Ecto neural progenitor cell (in vitro differentiated cells): ENCODE data around the gene SRSF5.
"Not testable (repeated sequence)": the region's sequence is repeated elsewhere in the genome, so short reads cannot be mapped to it uniquely, and the experiment has no call there.

Experiments
- DNase-seq: peaks from one replicate; pipeline ENCODE4 v3.0.0-alpha.2; 2018; ENCODE audit warnings: low spot score

Gene SRSF5

DNA sequence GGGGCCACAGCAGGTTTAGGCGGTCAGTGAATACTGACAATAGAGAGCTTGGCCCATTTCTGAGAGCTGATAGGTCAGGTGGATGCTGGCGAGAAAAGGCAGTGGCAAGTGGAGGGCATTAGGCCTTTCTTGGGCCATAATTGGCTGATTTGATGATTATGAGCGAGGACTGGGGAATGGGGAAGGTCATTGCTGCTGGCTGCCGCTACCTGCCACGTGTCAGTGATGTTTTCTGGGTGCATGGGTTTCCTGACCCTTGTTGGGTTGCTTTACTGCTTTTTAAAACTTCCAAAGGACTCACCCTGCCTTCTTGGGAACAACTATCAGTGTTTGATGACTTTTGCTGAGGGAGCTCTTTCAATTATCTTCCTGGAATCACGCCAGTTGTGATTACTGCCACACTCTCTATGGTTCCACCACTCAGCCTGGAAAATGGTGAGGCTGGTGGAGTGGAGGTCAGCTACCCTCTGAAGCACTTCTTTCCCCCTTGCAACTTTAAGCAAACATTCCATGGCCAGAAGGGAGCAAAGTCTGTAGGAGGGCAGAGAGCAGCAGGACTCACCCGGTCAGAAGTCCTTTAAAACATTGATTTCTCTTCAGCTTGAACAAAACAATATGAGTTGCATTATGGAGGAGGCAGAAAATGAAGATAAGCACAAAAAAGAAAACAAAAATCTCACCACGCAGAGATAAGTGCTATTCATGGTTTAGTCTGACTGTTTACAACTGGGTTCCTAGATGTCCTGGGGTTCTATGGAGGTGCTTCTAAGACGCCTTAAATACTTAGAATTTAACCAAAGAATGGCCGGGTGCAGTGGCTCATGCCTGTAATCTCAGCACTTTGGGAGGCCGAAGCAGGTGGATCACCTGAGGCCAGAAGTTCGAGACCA, 42.2 kb downstream of the SRSF5 start:
- no peak for DNase-seq

DNA sequence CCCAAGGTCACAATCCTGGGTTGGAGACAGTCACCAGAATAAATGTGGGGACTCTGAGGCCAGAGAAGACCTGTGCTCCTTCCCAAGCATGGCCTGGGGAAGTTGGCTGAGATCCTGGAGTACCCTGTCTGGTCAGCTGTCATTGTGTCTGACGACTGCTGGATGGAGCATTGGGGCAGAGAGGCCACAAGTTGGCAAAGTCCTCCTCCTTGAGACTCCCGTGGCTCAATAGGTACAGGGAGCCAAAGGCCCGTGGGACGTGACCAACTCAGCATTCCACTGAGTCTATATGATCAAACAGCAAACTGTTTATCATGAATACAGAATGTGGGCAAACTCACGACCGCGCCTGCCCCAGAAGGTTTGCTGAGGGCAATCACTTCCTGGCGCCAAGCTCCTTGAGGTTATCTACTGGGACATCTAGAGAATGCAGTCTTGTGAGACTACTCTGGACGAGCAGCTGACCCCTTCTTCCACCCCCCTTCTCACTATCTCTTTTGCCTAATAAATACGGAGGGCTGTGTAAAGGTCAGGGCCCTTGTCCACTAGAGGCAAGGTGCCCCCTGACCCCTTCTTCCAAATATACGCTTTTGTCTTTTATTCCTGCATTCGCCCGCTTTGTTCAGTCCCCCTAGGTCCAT, 44.4 kb downstream of the SRSF5 start:
- no peak for DNase-seq

DNA sequence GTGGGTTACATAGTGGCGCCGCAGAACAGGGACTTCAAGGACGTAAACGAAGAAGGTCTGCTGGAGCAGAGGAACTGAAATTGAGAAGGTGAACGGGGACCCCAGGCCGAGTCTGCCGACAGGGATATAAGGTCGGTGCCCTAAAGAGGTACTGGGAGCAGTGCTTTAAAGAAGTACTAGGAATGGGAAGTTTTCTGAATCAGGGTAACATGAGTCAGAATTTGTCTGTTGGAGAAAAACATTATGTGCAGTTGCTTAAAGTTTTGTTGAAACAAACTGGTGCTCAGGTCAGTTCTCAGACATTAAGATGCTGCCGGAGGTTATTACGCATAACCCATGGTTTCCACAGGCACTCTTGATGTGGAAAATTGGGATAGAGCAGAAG, 44.9 kb downstream of the SRSF5 start:
- DNase-seq: no peak

DNA sequence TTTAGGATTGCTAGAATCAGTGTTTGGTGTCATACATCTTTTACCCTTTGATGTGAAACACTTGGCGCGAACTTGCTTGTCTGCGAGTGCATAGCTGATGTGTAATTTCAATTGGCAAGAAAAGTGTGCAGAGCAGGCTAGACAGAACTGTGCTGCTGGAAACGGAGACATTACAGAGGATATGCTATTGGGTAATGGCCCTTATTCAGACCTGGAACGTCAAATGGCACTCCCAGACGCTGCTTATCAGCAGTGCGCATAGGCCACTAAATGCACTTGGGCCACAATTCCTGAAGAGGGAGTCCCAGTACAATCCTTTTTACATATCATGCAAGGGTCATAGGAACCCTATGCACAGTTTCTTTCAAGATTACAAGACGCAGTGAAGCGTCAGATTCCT, 45.8 kb downstream of the SRSF5 start:
- DNase-seq: no peak

DNA sequence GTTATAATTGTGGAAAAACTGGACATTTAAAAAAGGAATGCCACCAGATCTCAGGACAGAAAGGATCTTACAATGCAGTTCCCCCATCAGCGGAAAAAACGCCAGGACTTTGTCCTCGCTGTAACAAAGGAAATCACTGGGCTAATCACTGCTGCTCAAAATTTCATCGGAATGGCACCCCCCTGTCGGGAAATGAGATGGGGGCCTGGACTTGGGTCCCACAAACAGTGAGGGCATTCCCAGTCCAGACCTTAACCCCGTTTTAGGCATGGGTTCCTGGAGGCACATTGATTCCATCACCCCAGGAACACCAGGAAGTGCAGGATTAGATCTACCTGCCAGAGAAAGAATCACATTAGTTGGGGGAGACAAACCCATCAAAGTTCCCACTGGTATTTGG, 46.4 kb downstream of the SRSF5 start:
- DNase-seq: not testable (repeated sequence)

DNA sequence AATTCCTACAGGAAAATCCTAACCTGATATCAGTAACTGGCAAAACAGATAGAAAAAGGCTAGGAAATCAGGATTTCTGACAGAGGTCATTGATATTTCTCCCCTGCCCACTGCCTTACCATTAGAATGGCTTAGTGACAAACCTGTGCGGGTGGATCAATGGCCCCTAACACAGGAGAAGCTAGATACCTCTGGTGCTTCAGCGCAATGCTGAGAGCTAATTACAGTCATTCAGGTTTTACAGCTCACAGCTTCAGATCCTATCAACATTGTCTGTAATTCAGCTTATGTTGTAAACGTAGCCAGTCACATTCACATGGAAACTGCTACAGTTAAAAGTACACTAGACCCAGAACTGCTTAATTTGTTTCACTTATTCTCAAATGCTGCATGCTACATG, 47.5 kb downstream of the SRSF5 start:
- no peak for DNase-seq

DNA sequence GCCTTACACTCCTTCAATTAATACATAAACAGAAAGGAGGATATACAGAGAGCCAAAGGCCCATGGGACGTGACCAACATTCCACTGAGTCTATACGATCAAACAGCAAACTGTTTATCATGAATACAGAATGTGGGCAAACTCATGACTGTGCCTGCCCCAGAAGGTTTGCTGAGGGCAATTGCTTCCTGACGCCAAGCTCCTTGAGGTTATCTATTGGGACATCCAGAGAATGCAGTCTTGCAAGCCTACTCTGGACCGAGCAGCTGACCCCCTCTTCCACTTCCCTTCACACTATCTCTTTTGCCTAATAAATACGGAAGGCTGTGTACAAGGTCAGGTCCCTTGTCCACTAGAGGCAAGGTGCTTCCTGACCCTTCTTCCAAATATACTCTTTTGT, 48.6 kb downstream of the SRSF5 start:
- DNase-seq: no peak

DNA sequence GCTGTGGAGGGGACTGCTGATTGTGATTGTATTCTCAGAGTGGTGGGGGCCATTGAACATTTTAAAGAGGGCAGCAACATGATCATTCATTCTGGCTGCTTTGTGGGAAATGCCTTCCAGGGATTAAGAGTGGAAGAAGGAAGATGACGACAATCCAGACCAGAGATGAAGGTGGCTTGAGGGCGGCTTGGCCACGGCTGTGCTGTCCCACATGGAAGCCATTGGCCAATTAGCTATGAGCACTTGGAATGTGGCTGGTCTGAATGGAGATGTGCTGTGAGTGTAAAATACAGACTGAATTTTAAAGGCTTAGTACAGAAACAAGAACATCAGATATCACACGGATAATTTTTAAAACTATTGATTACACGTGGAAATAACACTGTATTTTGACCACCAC, 49.3 kb downstream of the SRSF5 start:
- DNase-seq: no peak

DNA sequence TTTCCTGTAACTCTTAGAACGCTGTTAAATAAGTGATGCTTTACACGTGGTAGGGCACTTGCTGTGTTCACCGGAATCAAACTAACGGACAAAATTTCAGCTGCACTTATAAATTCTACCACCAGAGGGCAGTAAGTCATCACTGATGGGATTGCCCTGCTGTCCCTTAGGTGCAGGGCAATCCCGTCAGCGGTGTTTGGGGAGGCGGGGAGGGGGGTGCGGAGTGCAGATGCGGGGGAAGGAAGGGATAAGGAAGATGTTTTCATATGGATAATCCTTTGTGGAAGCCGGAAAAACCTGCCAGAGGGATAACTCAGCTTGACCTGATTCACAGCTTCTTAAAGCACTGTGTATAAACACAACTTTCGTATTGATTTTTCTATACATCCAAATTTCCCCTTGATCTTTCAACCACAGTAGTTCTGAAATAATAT, 51.8 kb downstream of the SRSF5 start:
- peak; percentile 75 for DNase-seq

DNA sequence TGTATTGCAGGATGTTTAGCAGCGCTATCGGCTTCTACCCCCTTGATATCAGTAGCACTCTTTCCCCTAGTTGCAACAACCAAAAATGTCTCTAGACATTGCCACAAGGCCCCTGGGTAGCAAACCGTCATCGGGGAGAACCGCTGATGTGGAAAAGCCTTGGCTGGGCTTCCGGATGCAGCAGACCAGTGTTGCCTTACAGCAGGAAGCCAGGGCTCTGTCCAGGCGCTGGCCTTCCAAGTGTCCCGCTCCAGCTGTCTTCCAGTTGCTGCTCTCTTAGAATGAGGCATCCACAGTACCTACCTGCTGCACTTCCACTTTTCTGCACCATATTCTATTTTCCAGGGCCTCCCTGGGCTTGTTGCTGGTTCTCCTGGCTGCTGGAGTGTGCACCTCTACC, 52.7 kb downstream of the SRSF5 start:
- DNase-seq: no peak

DNA sequence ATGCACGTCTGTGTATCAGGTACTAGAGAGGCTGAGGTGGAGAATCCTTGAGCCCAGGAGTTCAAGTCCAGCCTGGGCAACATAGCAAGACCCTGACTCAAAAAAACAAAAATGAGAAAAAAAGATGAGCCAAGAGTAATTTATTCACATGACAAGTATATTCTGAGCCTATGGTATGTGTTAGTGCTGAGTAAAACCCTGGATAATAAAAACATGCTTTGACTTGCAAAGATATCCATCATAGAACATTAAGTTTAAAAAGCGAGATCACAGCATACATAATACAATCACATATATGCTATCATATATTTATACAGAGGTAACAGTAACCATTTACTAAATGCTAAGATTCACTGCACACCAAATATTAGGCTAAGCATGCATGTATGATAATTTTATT, 54.0 kb downstream of the SRSF5 start:
- DNase-seq: no peak
